ENCODE data around the gene RPUSD1.

The RPUSD1 gene

GRCh38 chr16:794091-794822 lies 6.1 kb upstream of the RPUSD1 start:
- Histone ChIP-seq H2AFZ (ENCODE audit: low read depth, low read length, severe bottlenecking) (no peak overlapping the region), H3K9me3 (ENCODE audit: insufficient read depth, low read length) (no peaks in the 10 kb centered on the region), H3K9ac (ENCODE audit: low read length) (no peak overlapping the region), H3K9me2 (replicated peaks; ENCODE audit: insufficient read depth, low read length) (no peaks in the 10 kb centered on the region), H3K4me3 (ENCODE audit: insufficient read depth, low read length, poor library complexity, severe bottlenecking) (no peak overlapping the region), H3K79me2 (ENCODE audit: insufficient read depth, low read length) (peaks cover 8% of the 10 kb centered on the region), H3K27me3 (ENCODE audit: low read length) (no peaks in the 10 kb centered on the region), H3K36me3 (ENCODE audit: low read length) (no peaks in the 10 kb centered on the region), H4K20me1 (ENCODE audit: low read depth, low read length) (no peaks in the 10 kb centered on the region), H3K4me2 (ENCODE audit: low read depth, low read length, poor library complexity, severe bottlenecking) (no peak overlapping the region), H3K27ac (ENCODE audit: low read depth, low read length) (no peak overlapping the region), H3F3A (ENCODE audit: insufficient read depth) (no peaks in the 10 kb centered on the region)
- TF ChIP-seq CTCF (IDR thresholded peaks at IDR 0.05; ENCODE audit: insufficient read depth, low read length, poor library complexity, severe bottlenecking) (no peak), EZH2phosphoT487 (conservative IDR thresholded peaks at IDR 0.05; ENCODE audit: low read length) (no peak)

- Histone ChIP-seq H3F3A (ENCODE audit: insufficient read depth) (no peaks in the 10 kb centered on the region), H3K27ac (ENCODE audit: low read depth, low read length) (no peak overlapping the region), H3K9me3 (ENCODE audit: insufficient read depth, low read length) (no peaks in the 10 kb centered on the region), H4K20me1 (ENCODE audit: low read depth, low read length) (no peaks in the 10 kb centered on the region), H3K79me2 (ENCODE audit: insufficient read depth, low read length) (peaks cover 16% of the 10 kb centered on the region), H3K4me2 (ENCODE audit: low read depth, low read length, poor library complexity, severe bottlenecking) (no peak overlapping the region), H2AFZ (ENCODE audit: low read depth, low read length, severe bottlenecking) (no peak overlapping the region), H3K9me2 (replicated peaks; ENCODE audit: insufficient read depth, low read length) (no peaks in the 10 kb centered on the region), H3K9ac (ENCODE audit: low read length) (no peak overlapping the region), H3K36me3 (ENCODE audit: low read length) (no peaks in the 10 kb centered on the region), H3K27me3 (ENCODE audit: low read length) (no peaks in the 10 kb centered on the region), H3K4me3 (ENCODE audit: insufficient read depth, low read length, poor library complexity, severe bottlenecking) (no peak overlapping the region)
- no peak for TF ChIP-seq EZH2phosphoT487 (conservative IDR thresholded peaks at IDR 0.05; ENCODE audit: low read length)
These were observed 5.2 kb upstream of the RPUSD1 start for GRCh38 chr16:793414-793813.

GRCh38 chr16:792221-792995 lies 4.2 kb upstream of the RPUSD1 start:
- Histone ChIP-seq H3K9ac (ENCODE audit: low read length) (no peak overlapping the region), H3K9me2 (replicated peaks; ENCODE audit: insufficient read depth, low read length) (no peaks in the 10 kb centered on the region), H4K20me1 (ENCODE audit: low read depth, low read length) (no peaks in the 10 kb centered on the region), H3K4me3 (ENCODE audit: insufficient read depth, low read length, poor library complexity, severe bottlenecking) (no peak overlapping the region), H3K36me3 (ENCODE audit: low read length) (no peaks in the 10 kb centered on the region), H3F3A (ENCODE audit: insufficient read depth) (no peaks in the 10 kb centered on the region), H3K27me3 (ENCODE audit: low read length) (no peaks in the 10 kb centered on the region), H3K4me2 (ENCODE audit: low read depth, low read length, poor library complexity, severe bottlenecking) (no peak overlapping the region), H3K27ac (ENCODE audit: low read depth, low read length) (no peak overlapping the region), H2AFZ (ENCODE audit: low read depth, low read length, severe bottlenecking) (no peak overlapping the region), H3K9me3 (ENCODE audit: insufficient read depth, low read length) (no peaks in the 10 kb centered on the region), H3K79me2 (ENCODE audit: insufficient read depth, low read length) (peaks cover 22% of the 10 kb centered on the region)
- no peak for TF ChIP-seq EZH2phosphoT487 (conservative IDR thresholded peaks at IDR 0.05; ENCODE audit: low read length)
- no peak for TF ChIP-seq CTCF (IDR thresholded peaks at IDR 0.05; ENCODE audit: insufficient read depth, low read length, poor library complexity, severe bottlenecking)

GRCh38 chr16:791131-791530 lies 3.0 kb upstream of the RPUSD1 start:
- TF ChIP-seq EZH2phosphoT487 (conservative IDR thresholded peaks at IDR 0.05; ENCODE audit: low read length): no peak
- no peak for TF ChIP-seq CTCF (IDR thresholded peaks at IDR 0.05; ENCODE audit: insufficient read depth, low read length, poor library complexity, severe bottlenecking)
- H3K9me2 ChIP-seq (replicated peaks; ENCODE audit: insufficient read depth, low read length): no peaks in the 10 kb centered on the region
- H3K79me2 ChIP-seq (ENCODE audit: insufficient read depth, low read length): peaks cover 23% of the 10 kb centered on the region
- no peak overlapping the region for H3K9ac ChIP-seq (ENCODE audit: low read length)
- no peaks in the 10 kb centered on the region for H3K9me3 ChIP-seq (ENCODE audit: insufficient read depth, low read length)
- H3K4me2 ChIP-seq (ENCODE audit: low read depth, low read length, poor library complexity, severe bottlenecking): no peak overlapping the region
- H3K4me3 ChIP-seq (ENCODE audit: insufficient read depth, low read length, poor library complexity, severe bottlenecking): no peak overlapping the region
- H3K27ac ChIP-seq (ENCODE audit: low read depth, low read length): no peak overlapping the region
- H2AFZ ChIP-seq (ENCODE audit: low read depth, low read length, severe bottlenecking): no peak overlapping the region
- no peaks in the 10 kb centered on the region for H4K20me1 ChIP-seq (ENCODE audit: low read depth, low read length)
- no peaks in the 10 kb centered on the region for H3F3A ChIP-seq (ENCODE audit: insufficient read depth)
- no peaks in the 10 kb centered on the region for H3K27me3 ChIP-seq (ENCODE audit: low read length)
- H3K36me3 ChIP-seq (ENCODE audit: low read length): no peaks in the 10 kb centered on the region
